NCI-H524 (cell line): ENCODE data around the gene TTC13.
A peak's percentile ranks its signal among the peaks of the same experiment; 100 is the strongest.

Experiments
- DNase-seq, 2 experiments: peaks; one replicate each; lab custom pipeline; 2025; lab: John Stamatoyannopoulos, UW

The TTC13 gene

DNA sequence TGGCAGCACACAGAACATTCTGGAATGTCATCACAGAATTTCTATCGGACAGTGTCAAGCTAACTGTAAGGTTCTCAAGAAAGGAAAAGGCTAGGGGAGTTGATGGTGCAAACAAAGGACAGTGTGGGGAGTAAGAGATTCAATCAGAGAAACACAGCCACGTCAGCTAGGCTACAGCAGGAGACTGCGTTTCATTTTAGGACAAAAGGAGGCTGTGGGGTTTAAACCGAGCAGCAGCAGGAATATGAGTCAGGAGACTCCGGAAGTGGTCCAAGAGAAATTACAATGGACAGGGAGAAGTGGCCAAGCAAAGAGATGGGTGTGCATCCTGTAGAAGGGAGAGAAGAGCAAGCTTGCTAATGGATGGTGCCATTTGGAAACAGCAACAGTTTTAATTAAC, 72.9 kb downstream of the TTC13 start:
- no peak for DNase-seq

DNA sequence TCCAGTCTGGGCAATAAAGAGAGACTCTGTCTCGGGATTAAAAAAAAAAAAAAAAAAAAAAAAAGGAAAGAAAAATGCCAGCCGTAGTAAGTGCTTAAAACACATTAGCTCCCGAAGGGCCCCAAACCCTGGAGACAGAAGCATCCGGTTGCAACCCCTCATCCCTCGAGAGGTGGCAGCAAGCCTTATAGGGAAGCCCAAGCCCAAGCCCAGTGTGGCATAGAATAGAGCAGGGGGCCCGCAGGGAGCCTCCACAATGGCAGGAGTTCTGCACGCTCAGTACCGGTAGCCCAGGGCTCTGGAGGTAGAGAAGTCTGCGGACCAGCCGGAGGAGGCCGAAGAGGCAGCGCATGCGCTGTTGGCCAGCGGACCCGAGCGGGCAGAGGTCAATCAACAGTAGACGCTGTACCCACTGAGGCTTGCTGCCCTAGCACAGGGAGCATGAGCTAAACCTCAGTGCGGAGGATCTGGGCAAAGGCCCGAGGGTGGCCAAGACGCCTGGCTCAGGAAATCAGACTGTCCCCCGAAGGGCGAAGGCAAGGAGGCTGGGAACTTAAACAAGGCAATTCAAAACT, 76.2 kb downstream of the TTC13 start:
- DNase-seq = peak; percentile 6 to 28

- peak; percentile 95 to 96 for DNase-seq
Measured at GRCh38 chr1:230901671-230902070, 77.0 kb downstream of the TTC13 start.

DNA sequence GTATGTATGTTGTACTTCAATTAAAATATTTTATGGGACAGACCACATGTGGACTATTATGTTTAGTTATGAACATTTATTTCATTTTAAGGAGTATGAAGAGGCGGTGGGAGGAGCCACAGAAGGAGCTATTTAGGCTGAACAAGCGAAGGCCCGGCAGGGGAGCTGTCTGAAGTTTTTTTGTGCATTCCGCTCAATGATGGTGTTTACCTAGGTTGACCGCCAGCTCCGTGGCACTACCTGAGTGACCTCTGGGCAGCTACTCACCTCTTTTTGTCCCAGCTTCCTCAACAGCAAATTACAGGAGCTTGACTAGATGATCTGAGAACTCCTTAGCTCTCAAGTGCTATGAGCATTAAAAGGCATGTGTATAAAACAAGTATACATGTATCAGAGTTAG, 77.7 kb downstream of the TTC13 start:
- DNase-seq = no peak

DNA sequence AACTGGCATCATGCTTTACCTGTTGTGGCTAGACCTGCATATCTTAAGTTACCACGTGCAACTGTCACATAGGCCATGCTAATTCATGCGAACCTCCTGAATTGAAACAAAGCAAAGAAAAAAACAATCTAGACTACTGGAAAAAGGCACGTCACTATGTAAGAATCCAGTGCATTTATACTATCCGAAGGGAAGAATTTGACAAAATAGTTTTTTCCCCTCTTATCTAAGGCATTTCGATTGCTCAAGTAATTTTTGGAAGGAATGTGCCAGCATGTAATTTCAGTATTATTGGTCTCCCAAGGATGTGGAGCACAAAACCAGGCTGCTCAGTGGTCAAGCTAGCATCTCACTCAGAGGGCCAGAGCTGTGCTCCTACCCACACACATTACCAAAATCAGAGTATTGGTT, 78.8 kb downstream of the TTC13 start:
- no peak for DNase-seq

DNA sequence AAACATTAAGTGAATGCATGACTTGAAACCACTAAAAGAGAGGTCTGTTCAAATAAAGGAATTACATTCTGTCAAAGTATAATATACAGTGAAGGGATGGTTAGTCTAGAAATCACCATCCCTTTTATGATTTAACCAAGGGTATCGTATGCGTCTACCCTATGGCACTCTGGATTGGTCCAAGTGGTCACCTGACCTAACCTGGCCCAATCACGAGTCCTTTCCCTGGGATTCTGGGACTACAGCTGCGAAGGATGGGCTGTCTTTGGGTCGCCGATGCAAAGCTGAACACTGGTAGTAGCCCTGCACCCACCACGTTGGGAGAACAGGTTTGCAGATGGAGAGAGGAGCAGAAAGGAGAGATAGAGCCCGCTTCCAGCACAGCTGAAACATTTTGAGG, 79.9 kb downstream of the TTC13 start:
- no peak for DNase-seq

- no peak for DNase-seq
Measured at GRCh38 chr1:230898144-230898543, 80.5 kb downstream of the TTC13 start.

- no peak for DNase-seq
Measured at GRCh38 chr1:230896779-230897178, 81.9 kb downstream of the TTC13 start.

DNA sequence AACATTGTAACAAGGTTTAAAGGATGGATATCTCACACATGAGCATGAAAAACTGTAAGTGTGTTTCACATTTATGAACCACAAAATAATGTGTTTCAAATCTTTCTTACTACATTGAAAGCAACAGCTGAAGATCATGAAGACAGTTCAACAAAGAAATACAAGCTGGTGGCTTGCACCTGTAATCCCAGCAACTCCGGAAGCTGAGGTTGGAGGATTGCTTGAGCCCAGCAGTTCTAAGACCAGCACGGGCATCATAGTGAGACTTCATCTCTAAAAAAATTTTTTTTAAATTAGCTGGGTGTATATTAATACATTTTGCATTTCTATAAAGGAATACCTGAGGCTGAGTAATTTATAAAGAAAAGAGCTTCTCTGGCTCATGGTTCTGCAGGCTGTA, 83.2 kb downstream of the TTC13 start:
- no peak for DNase-seq

- no peak for DNase-seq
Measured at GRCh38 chr1:230894664-230895063, 84.0 kb downstream of the TTC13 start.

DNA sequence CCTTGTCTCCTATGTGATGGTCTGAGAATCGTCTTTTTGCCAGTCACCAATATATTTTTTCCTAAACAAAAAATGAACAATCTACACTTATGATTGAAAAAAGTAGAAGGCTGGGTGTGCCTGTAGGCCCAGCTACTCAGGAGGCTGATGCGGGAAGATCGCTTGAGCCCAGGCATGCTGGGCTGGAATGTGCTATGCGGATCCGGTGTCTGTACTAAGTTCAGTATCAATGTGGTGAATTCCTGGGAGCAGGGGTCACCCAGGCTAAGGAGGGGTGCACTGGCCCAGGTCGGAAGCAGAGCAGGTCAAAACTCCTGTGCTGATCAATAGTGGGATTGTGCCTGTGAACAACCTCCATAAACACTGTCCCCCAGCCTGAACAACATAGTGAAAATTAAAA, 84.6 kb downstream of the TTC13 start:
- no peak for DNase-seq

GRCh38 chr1:230892018-230892491, 86.6 kb downstream of the TTC13 start:
- no peak for DNase-seq

- DNase-seq = no peak
Measured at GRCh38 chr1:230891413-230891812, 87.2 kb downstream of the TTC13 start.

DNA sequence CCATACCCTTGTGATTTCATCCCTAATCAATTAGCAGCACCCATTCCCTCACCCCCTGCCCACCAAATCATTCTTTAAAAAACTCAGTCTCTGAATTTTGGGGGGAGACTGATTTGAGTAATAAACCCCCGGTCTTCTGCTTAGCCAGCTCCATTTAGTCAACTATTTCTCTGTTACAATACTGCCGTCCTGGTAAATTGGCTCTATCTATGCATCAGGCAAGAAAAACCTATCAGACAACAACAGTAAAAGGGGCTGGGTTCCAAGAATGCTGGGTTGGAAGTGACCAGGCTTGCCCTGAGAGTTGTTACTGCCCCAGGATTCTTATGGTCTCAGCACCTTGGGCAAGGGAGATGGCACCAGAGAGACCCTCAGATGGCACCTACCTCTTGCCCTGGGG, 94.0 kb downstream of the TTC13 start:
- DNase-seq = no peak

DNA sequence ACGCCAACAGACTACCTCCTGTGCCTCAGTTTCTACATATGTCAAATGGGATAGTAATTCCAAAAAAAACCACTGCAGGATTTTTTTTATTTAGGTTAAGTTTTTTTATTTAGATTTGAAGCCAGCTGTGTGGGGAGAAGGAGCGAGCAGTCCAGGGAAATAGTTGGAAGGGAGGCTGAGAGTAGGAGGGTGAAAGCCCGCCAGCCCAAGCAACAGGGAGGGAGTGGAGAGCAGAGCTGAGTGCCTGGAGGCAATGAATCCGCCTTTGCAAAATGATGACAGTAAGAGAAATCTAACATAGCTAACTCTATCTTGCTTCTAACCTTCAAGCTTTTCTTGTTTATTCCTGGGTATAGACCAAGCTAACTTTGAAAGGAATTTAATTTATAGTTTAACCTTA, 94.7 kb downstream of the TTC13 start:
- no peak for DNase-seq

- DNase-seq = no peak
Measured at GRCh38 chr1:230879778-230880177, 98.9 kb downstream of the TTC13 start.

DNA sequence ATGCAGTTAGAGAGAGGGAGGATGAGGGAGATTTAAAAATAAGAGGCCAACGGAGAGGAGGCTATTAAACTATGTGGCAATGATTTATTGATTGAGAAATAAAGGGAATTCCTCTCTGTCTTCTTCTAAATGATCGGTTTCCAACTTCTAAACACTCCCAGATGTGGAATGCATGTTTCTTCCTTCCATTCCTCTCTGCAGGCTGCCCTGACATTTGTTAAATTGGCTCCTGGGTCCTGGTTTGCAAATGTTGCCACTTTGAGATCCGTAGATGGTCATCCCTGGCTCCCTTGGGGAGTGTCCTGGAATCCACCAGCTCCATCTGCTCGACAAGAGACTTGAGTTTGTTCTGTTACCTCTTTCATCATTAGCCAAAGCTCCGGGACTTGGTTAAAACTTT, 100.1 kb downstream of the TTC13 start:
- no peak for DNase-seq

- no peak for DNase-seq
Measured at GRCh38 chr1:230877924-230878590, 100.6 kb downstream of the TTC13 start.

- no peak for DNase-seq
Measured at GRCh38 chr1:230877146-230877923, 101.3 kb downstream of the TTC13 start.

DNA sequence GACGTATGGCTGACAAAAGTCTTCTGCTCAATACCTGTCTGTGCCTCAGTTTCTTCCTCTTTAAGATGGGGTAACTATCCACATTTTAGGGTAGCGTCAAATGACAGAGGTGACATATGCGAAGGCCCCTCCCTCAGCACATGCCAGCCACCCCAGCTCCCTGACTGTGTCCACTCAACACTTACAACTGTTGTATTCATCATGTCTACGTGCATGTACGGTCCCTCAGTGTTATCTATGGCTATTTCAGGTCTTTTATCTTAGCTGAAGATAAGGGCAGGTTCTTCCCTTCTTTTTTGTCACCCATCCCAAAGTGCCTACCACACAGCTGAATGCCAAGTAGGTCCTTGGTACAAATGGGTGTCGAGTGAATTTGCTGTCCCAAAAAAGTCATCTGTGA, 102.0 kb downstream of the TTC13 start:
- DNase-seq = no peak

DNA sequence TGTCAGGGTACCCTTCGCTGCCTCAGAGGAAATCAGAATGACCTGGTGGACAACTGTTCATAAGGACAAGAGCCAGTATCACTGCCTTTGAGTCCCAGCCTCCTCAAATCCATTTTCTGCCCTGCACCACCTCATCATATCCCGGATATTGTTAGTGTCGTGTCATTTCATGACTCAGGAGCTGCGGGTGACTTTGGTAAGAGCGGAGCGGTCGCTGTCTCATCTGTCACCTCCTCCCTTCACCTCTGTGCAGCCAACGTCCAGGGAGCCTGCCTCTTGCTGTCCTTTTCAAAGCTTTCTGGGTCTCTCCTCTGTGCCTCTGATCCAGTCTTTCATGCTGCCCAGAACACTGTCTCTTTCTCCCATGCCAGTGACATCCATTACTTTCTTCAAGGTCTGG, 103.3 kb downstream of the TTC13 start:
- DNase-seq = no peak

- no peak for DNase-seq
Measured at GRCh38 chr1:230870916-230871315, 107.7 kb downstream of the TTC13 start.

- DNase-seq = no peak
Measured at GRCh38 chr1:230869500-230869899, 109.2 kb downstream of the TTC13 start.
